Measurements from ENCODE around the gene KNDC1. TPM values are rescaled to one million over a fixed set of nuclear protein-coding genes. Genes with fewer than 3 reads are reported as not detected.

The KNDC1 gene
- total and polyA plus RNA-seq, 2 of the 4 experiments (the other 2 are of a cell fraction) = 0.18 to 1.1 TPM

DNA sequence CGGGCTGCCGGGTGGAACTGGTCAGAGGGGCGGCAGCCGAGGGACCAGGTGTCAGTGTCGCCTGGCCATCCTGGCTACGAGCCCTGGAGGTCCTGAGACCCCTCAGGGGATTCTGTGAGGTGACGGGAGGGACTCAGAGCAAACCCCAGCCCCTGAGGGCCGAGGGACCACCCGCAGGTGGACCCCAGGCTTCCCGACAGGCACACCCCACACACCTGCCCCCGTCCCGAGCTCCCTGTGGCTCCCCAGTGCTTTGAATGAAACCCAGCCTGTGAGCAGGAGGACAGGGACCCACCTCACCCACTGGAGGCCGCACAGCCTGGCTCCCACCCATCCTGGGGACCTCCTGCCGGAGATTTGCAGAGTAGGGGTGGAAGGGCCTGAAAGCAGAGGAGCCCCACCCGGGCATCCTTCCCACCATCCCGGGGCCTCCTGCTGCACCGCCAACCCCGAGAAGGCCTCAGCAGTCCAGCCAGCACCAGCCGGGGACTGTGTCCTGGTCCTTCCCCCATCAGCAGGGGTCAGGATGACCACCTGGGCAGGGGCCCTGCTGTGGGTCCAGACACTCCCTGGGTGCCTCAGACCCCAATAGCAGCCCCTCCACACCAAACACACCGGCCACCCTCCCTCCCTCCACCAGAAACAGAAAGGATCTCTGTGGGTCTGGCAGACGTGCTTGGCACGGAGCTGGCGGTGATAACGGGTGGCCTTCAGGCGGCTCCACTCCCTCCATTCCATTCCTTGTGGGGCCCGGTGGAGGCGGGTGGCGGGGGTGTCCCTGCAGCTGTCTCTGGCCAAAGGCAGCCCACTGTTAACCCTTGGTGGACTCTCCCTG is 91.6 kb downstream of the KNDC1 start:
- H3K9me1 ChIP-seq (ENCODE audit: insufficient read depth, low read length) = no peaks in the 10 kb centered on the region
- DNase-seq = no peak
- BruUV-seq (replicated peaks) = no TSS peak
- H3K36me3 ChIP-seq (ENCODE audit: control insufficient read depth, insufficient read depth, low read length) = no peaks in the 10 kb centered on the region
- H2BK120ac ChIP-seq (ENCODE audit: low read depth, low read length) = no peak overlapping the region
- no peak overlapping the region for H2AFZ ChIP-seq (replicated peaks; ENCODE audit: low read length, poor library complexity)
- no peaks in the 10 kb centered on the region for H4K20me1 ChIP-seq (ENCODE audit: insufficient read depth, low read length)
- H3K79me1 ChIP-seq (ENCODE audit: low read depth in 1 of 2, low read length in 2 of 2) = no peaks in the 10 kb centered on the region
- no peak overlapping the region for H4K91ac ChIP-seq (ENCODE audit: insufficient read depth, low read depth, low read length)
- WGBS, 2 experiments (ENCODE audit: extremely low coverage in 2 of 2, insufficient read length in 1 of 2) = 78% methylated on average over 7 of the region's 28 CpGs; no CpG with 5 or more reads in 1 of the 2 experiments
- H3K23ac ChIP-seq (ENCODE audit: low read depth, low read length) = no peak overlapping the region
- intact Hi-C loops (cut with micrococcal nuclease) (no loop called here), in situ Hi-C loops (cut with MboI; ENCODE audit: low sequenced_read_pairs) (loop anchor here (25.0 kb wide), 1 partner anchor 589 kb away; no protein-coding TSS in a partner anchor), dilution Hi-C loops (cut with HindIII; ENCODE audit: low sequenced_read_pairs, unreplicated experiment) (no loop called here)
- H2BK5ac ChIP-seq (ENCODE audit: low read depth, low read length, poor library complexity, severe bottlenecking) = no peak overlapping the region
- no peak overlapping the region for H2BK20ac ChIP-seq (ENCODE audit: low read depth, low read length)
- H3K9me3 ChIP-seq (ENCODE audit: control insufficient read depth, insufficient read depth, low read length) = no peaks in the 10 kb centered on the region
- H2BK15ac ChIP-seq (ENCODE audit: low read depth, low read length) = no peak overlapping the region
- ChIA-PET POLR2A (ENCODE audit: unreplicated experiment) (no interaction called here), CTCF (no interaction called here)
- no peak overlapping the region for H4K5ac ChIP-seq (ENCODE audit: low read depth, low read length)
- peaks cover 14% of the 10 kb centered on the region for H3K27me3 ChIP-seq (ENCODE audit: control insufficient read depth, insufficient read depth, low read length)
- no peak overlapping the region for H3K4ac ChIP-seq (ENCODE audit: low read depth, low read length)
- no peak overlapping the region for H3K14ac ChIP-seq (replicated peaks; ENCODE audit: low read depth, low read length)
- TF ChIP-seq, protein P1, sequence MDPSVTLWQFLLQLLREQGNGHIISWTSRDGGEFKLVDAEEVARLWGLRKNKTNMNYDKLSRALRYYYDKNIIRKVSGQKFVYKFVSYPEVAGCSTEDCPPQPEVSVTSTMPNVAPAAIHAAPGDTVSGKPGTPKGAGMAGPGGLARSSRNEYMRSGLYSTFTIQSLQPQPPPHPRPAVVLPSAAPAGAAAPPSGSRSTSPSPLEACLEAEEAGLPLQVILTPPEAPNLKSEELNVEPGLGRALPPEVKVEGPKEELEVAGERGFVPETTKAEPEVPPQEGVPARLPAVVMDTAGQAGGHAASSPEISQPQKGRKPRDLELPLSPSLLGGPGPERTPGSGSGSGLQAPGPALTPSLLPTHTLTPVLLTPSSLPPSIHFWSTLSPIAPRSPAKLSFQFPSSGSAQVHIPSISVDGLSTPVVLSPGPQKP (IDR thresholded peaks at IDR 0.05; ENCODE audit: borderline replicate concordance, low read depth, low read length) = no peak
- no peak for TF ChIP-seq MAZ (IDR thresholded peaks at IDR 0.05; ENCODE audit: borderline replicate concordance, low read depth, low read length)
- TF ChIP-seq SMC3 (IDR thresholded peaks at IDR 0.05; ENCODE audit: low read depth, low read length) = no peak
- TF ChIP-seq USF2 (IDR thresholded peaks at IDR 0.05; ENCODE audit: low read depth, low read length) = no peak
- TF ChIP-seq MXI1 (IDR thresholded peaks at IDR 0.05; ENCODE audit: borderline replicate concordance, low read depth, low read length) = no peak
- TF ChIP-seq CHD1 (IDR thresholded peaks at IDR 0.05; ENCODE audit: low read depth, low read length) = no peak
- TF ChIP-seq NFE2L2 (IDR thresholded peaks at IDR 0.05; ENCODE audit: low read depth, low read length) = no peak
- TF ChIP-seq RCOR1 (IDR thresholded peaks at IDR 0.05; ENCODE audit: insufficient replicate concordance, low read length) = no peak
- TF ChIP-seq RAD21 (IDR thresholded peaks at IDR 0.05; ENCODE audit: low read length) = no peak
- TF ChIP-seq RFX5 (IDR thresholded peaks at IDR 0.05; ENCODE audit: low read depth, low read length) = no peak
- no peak overlapping the region for H2AK5ac ChIP-seq (ENCODE audit: low read depth, low read length)
- H3K27ac ChIP-seq (ENCODE audit: insufficient read depth, low read length) = no peak overlapping the region
- H3K18ac ChIP-seq (ENCODE audit: low read depth, low read length) = no peak overlapping the region
- H3K4me1 ChIP-seq (ENCODE audit: control insufficient read depth, insufficient read depth, low read length) = no peaks in the 10 kb centered on the region
- no peak overlapping the region for H3K9ac ChIP-seq (ENCODE audit: low read depth, low read length)
- H4K8ac ChIP-seq (ENCODE audit: low read depth in 2 of 2, low read length in 2 of 2) = no peak overlapping the region
- H3K56ac ChIP-seq (ENCODE audit: extremely low read depth, insufficient read depth, low read length) = no peak overlapping the region
- H2AK9ac ChIP-seq (replicated peaks; ENCODE audit: low read depth, low read length, poor library complexity) = no peak overlapping the region
- ATAC-seq (ENCODE audit: low read depth) = 0 out of 2 replicates have a peak, but pooled peaks have one; percentile 8
- H3K4me2 ChIP-seq (ENCODE audit: low read depth, low read length) = no peak overlapping the region
- no peak overlapping the region for H3K4me3 ChIP-seq (ENCODE audit: insufficient read depth, low read depth, low read length)
